OCI-LY7 (cell line): Measurements from ENCODE around the gene BICD2. TPM values are rescaled to one million over a fixed set of nuclear protein-coding genes. Genes with fewer than 3 reads are reported as not detected.
A peak's percentile ranks its signal among the peaks of the same experiment; 100 is the strongest.

ENCODE experiments used
- BruUV-seq: library from RNA; stranded (reverse); fragments of 400-500 nt; replicated peaks from 2 replicates; lab custom pipeline; 2021; lab: Mats Ljungman, UMichigan
- CTCF ChIA-PET: fragments of 300-600 bp; sonication (Branson Sonifier 250); formaldehyde crosslinking; loops from one replicate; lab custom pipeline; 2022; ENCODE audit warnings: antibody characterized with exemption; ENCODE audit not compliant: unreplicated experiment; lab: Charles Lee
- POLR2A ChIA-PET: fragments of 300-600 bp; sonication (Branson Sonifier 250); formaldehyde crosslinking; loops from one replicate; lab custom pipeline; 2022; ENCODE audit warnings: antibody characterized with exemption; lab: Charles Lee
- DNase-seq: peaks from one replicate; pipeline ENCODE4 v3.0.0-alpha.2; 2015; ENCODE audit warnings: low spot score
- H2AFZ ChIP-seq: fragments of 200-600 bp; sonication (generic), shearing (Covaris generic); 2 replicates; pipeline ENCODE4 v1.6.1; 2014; ENCODE audit warnings: mild to moderate bottlenecking, antibody characterized with exemption, low read length, moderate library complexity
- H3K27ac ChIP-seq: fragments of 200-600 bp; sonication (generic); 2 replicates; pipeline ENCODE4 v1.5.1; 2014; ENCODE audit warnings: mixed run types, low read depth, mild to moderate bottlenecking, moderate library complexity, low read length, inconsistent platforms; ENCODE audit not compliant: poor library complexity, severe bottlenecking
- H3K36me3 ChIP-seq: fragments of 200-600 bp; sonication (generic); 2 replicates; pipeline ENCODE4 v1.6.1; 2014; ENCODE audit warnings: mild to moderate bottlenecking, antibody characterized with exemption, low read length, moderate library complexity, mixed read lengths; ENCODE audit not compliant: insufficient read depth
- H3K4me1 ChIP-seq: fragments of 200-600 bp; sonication (generic); 2 replicates; pipeline ENCODE4 v1.5.1; 2014; ENCODE audit warnings: mild to moderate bottlenecking, low read length; ENCODE audit not compliant: insufficient read depth, poor library complexity, severe bottlenecking
- H3K4me2 ChIP-seq: fragments of 200-600 bp; sonication (generic); 2 replicates; pipeline ENCODE4 v1.6.1; 2014; ENCODE audit warnings: mild to moderate bottlenecking, low read length
- H3K4me3 ChIP-seq: fragments of 200-600 bp; sonication (generic); 2 replicates; pipeline ENCODE4 v1.5.1; 2014; ENCODE audit warnings: mild to moderate bottlenecking, low read depth, low read length; ENCODE audit not compliant: poor library complexity, severe bottlenecking
- H3K79me2 ChIP-seq: fragments of 200-600 bp; sonication (generic); 2 replicates; pipeline ENCODE4 v1.6.1; 2016; ENCODE audit warnings: low read depth, mild to moderate bottlenecking, low read length, moderate library complexity, mixed read lengths; ENCODE audit not compliant: insufficient read depth
- H3K9me2 ChIP-seq: fragments of 200-600 bp; sonication (generic); 2 replicates; pipeline ENCODE4 v1.6.1; 2016; ENCODE audit warnings: mild to moderate bottlenecking, low read length, mixed read lengths; ENCODE audit not compliant: insufficient read depth
- H3K9me3 ChIP-seq: fragments of 200-600 bp; sonication (generic); 2 replicates; pipeline ENCODE4 v1.6.1; 2014; ENCODE audit warnings: mild to moderate bottlenecking, mixed run types, low read length, mixed read lengths
- H4K20me1 ChIP-seq: fragments of 200-600 bp; sonication (generic); 2 replicates; pipeline ENCODE4 v1.6.1; 2014; ENCODE audit warnings: mild to moderate bottlenecking, antibody characterized with exemption, low read length, moderate library complexity, mixed read lengths; ENCODE audit not compliant: insufficient read depth
- EZH2phosphoT487 ChIP-seq: fragments of 200-600 bp; sonication (generic); IDR thresholded peaks from 2 replicates; pipeline ENCODE4 v1.6.1; 2018; ENCODE audit warnings: low read depth, borderline replicate concordance, mild to moderate bottlenecking, mixed run types, antibody characterized with exemption, low read length, moderate library complexity, mixed read lengths
- intact Hi-C: fragments of 100-400 bp; cut with micrococcal nuclease; formaldehyde crosslinking; loops from one replicate; pipeline ENCODE4 v1.10.0; 2022; ENCODE audit not compliant: unreplicated experiment
- total RNA-seq, 2 experiments: library from RNA; depleted of rRNA in 1 of 2; stranded (reverse); fragments of >200 nt in 1 of 2; shearing (Covaris generic) in 1 of 2; gene quantifications; 2 replicates each; pipeline ENCODE4 v1.2.3, GENCODE V29; 2014 to 2022
- TF ChIP-seq, protein P1 (sequence below): fragments of 200-600 bp; sonication (generic); conservative IDR thresholded peaks from 2 replicates; pipeline ENCODE4 v1.5.1; 2014; ENCODE audit warnings: mild to moderate bottlenecking, antibody characterized with exemption, low read length, moderate library complexity, mixed read lengths

BICD2 gene
- total RNA-seq, 2 experiments from 2014 or later, result 46.5 to 71.0 TPM

DNA sequence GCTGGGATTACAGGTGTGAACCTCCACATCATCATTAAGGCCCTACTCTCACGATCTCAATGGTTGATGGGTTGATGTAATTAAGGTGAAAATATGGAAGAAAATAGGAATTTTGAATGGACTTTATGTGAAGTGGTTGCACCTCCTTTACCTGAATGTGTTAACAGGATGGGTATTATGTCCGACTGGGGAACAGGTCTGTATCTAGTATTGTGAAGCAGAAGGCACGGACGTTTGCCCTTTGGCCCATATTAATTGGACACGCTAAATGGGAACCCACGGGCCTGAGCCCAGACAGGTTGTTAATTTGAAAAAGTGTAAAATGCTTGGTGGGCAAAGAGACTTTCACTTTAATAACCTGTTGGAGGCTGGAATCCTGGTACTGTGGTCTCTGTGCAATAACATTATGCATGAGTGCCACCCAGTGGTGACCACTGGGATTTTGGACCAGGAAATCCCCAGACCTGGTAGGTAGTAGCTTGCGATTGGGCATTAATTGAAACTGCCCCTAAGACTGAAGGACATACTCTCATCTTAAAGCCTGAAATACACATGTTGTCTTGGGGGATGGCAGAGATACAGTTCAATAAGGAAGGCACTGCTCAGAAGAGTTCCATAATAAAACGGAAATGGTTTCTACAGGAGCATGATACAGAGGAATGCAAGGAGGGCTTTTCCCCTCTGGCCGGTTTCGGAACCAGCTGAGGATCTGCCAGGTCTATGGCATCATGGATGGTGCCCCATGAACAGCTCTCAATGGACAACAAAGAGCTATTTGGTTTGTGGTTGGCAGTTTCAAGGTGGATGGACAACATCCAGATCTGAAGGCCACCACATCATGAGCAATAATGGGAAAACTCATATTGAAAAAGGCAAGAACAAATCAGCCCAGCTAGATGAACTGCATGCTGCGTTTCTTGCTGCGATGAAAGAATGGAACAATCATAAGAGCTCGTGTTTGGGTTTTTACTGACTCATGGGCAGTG is 26.2 kb upstream of the BICD2 start:
- no TSS peak for BruUV-seq
- peak overlapping the region; percentile 28; the same call in 1 of the 2 replicates for H3K4me2 ChIP-seq
- H3K4me3 ChIP-seq, result no peak overlapping the region
- peak; percentile 84 for DNase-seq
- peak overlapping the region; percentile 17; the same call in 1 of the 2 replicates for H2AFZ ChIP-seq
- intact Hi-C loops, result loop anchor here (1.0 to 10.0 kb wide), 4 partner anchors 26 to 656 kb away; no protein-coding TSS in a partner anchor
- ChIA-PET CTCF (interaction anchor here (0.6 to 1.0 kb wide), 6 partner anchors 8 to 382 kb away, joined by 3 to 6 read pairs (median 4); no protein-coding TSS in a partner anchor), POLR2A (interaction anchor here (0.5 to 2.3 kb wide), 4 partner anchors 26 to 161 kb away, joined by 3 to 11 read pairs (median 4); partner anchors contain the start of gene BICD2)
- no peak overlapping the region for H3K27ac ChIP-seq
- H3K36me3 ChIP-seq, result no peaks in the 10 kb centered on the region
- H3K9me2 ChIP-seq, result no peaks in the 10 kb centered on the region
- H3K79me2 ChIP-seq, result no peaks in the 10 kb centered on the region
- H4K20me1 ChIP-seq, result no peaks in the 10 kb centered on the region
- no peak for TF ChIP-seq EZH2phosphoT487
- TF ChIP-seq, protein P1, sequence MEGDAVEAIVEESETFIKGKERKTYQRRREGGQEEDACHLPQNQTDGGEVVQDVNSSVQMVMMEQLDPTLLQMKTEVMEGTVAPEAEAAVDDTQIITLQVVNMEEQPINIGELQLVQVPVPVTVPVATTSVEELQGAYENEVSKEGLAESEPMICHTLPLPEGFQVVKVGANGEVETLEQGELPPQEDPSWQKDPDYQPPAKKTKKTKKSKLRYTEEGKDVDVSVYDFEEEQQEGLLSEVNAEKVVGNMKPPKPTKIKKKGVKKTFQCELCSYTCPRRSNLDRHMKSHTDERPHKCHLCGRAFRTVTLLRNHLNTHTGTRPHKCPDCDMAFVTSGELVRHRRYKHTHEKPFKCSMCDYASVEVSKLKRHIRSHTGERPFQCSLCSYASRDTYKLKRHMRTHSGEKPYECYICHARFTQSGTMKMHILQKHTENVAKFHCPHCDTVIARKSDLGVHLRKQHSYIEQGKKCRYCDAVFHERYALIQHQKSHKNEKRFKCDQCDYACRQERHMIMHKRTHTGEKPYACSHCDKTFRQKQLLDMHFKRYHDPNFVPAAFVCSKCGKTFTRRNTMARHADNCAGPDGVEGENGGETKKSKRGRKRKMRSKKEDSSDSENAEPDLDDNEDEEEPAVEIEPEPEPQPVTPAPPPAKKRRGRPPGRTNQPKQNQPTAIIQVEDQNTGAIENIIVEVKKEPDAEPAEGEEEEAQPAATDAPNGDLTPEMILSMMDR, result peak; percentile 97
- H3K9me3 ChIP-seq, result peaks cover 11% of the 10 kb centered on the region; the same call in 1 of the 2 replicates
- H3K4me1 ChIP-seq, result peaks cover 18% of the 10 kb centered on the region

DNA sequence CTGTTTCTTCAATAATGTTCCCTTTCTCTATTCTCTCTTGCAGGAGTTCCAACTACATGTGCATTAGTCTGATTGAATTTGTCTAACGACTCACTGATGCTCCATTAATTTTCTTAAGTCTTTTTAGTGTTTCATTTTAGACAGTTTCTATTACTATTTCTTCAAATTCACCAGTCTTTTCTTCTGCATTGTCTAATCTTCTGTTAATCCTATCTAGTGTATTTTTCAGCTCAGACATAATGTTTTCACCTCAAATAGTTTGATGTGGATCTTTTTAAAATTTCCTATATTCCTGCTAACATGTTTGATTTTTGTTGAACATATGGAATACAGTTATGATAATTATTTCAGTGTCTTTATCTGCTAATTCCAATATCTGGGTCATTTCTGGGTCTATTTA is 21.7 kb upstream of the BICD2 start:
- Histone ChIP-seq H3K36me3 (no peaks in the 10 kb centered on the region), H3K4me3 (no peak overlapping the region), H3K27ac (no peak overlapping the region), H2AFZ (no peak overlapping the region), H3K79me2 (no peaks in the 10 kb centered on the region), H3K9me3 (peaks cover 21% of the 10 kb centered on the region; the same call in 1 of the 2 replicates), H4K20me1 (no peaks in the 10 kb centered on the region), H3K4me2 (no peak overlapping the region), H3K9me2 (no peaks in the 10 kb centered on the region), H3K4me1 (peaks cover 9% of the 10 kb centered on the region)
- intact Hi-C loops, result no loop called here
- CTCF ChIA-PET, result no interaction called here
- DNase-seq, result no peak
- POLR2A ChIA-PET, result interaction anchor here (0.7 to 1.0 kb wide), 4 partner anchors 25 to 120 kb away, joined by 3 to 5 read pairs (median 4); no protein-coding TSS in a partner anchor
- BruUV-seq, result no TSS peak
- TF ChIP-seq, protein P1, result no peak
- TF ChIP-seq EZH2phosphoT487, result no peak
